Parathyroid adenoma (tissue), 2 donors: ENCODE data around the gene ITGAD.

Experiments
- H2AFZ ChIP-seq: fragments of 300-600 bp; sonication (generic); one replicate; pipeline ENCODE4 v1.7.0; 2017; ENCODE audit warnings: antibody characterized with exemption, mild to moderate bottlenecking
- H3K27ac ChIP-seq: fragments of 300-600 bp; sonication (generic); one replicate; pipeline ENCODE4 v1.7.0; 2017
- H3K27me3 ChIP-seq: fragments of 300-600 bp; sonication (generic); one replicate; pipeline ENCODE4 v1.7.0; 2017; ENCODE audit warnings: low read length; ENCODE audit not compliant: control insufficient read depth, insufficient read depth
- H3K36me3 ChIP-seq: fragments of 300-600 bp; sonication (generic); one replicate; pipeline ENCODE4 v1.7.0; 2017; ENCODE audit warnings: low read length; ENCODE audit not compliant: control insufficient read depth, insufficient read depth
- H3K4me1 ChIP-seq: fragments of 300-600 bp; sonication (generic); one replicate; pipeline ENCODE4 v1.7.0; 2017; ENCODE audit warnings: control low read depth
- H3K4me2 ChIP-seq: fragments of 300-600 bp; sonication (generic); one replicate; pipeline ENCODE4 v1.7.0; 2017; ENCODE audit warnings: low read length
- H3K4me3 ChIP-seq: fragments of 300-600 bp; sonication (generic); one replicate; pipeline ENCODE4 v1.7.0; 2017; ENCODE audit warnings: low read depth, low read length
- H3K79me2 ChIP-seq: fragments of 300-600 bp; sonication (generic); one replicate; pipeline ENCODE4 v1.7.0; 2017; ENCODE audit warnings: control low read depth
- H3K9ac ChIP-seq: fragments of 300-600 bp; sonication (generic); one replicate; pipeline ENCODE4 v1.7.0; 2017; ENCODE audit warnings: mild to moderate bottlenecking
- H3K9me3 ChIP-seq: fragments of 300-600 bp; sonication (generic); one replicate; pipeline ENCODE4 v1.7.0; 2017; ENCODE audit warnings: low read length; ENCODE audit not compliant: control insufficient read depth
- CTCF ChIP-seq: fragments of 300-600 bp; sonication (generic); IDR thresholded peaks from one replicate; pipeline ENCODE4 v1.7.0; 2017; ENCODE audit warnings: antibody characterized with exemption, mild to moderate bottlenecking
- donor health status: primary hyperparathyroidism.

Gene ITGAD

GRCh38 chr16:31423241-31423640 lies 30.1 kb downstream of the ITGAD start:
- Histone ChIP-seq H3K27me3 (no peaks in the 10 kb centered on the region), H3K4me2 (no peak overlapping the region), H3K9ac (no peak overlapping the region), H3K9me3 (no peaks in the 10 kb centered on the region), H3K36me3 (no peaks in the 10 kb centered on the region), H3K4me1 (peaks cover 2% of the 10 kb centered on the region), H2AFZ (no peak overlapping the region), H3K27ac (no peak overlapping the region), H3K4me3 (no peak overlapping the region), H3K79me2 (no peaks in the 10 kb centered on the region)
- no peak for TF ChIP-seq CTCF

DNA sequence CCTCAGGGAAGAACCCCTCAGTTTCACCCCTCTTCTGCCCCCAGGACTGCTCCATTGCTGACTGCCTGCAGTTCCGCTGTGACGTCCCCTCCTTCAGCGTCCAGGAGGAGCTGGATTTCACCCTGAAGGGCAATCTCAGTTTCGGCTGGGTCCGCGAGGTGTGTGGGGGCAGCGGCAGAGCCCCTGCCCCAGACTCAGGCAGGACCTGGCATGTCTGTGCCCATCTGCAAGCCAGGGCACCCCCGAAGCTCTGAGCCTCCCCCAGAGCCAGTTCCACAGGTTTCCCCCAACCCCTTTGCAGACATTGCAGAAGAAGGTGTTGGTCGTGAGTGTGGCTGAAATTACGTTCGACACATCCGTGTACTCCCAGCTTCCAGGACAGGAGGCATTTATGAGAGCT lies 30.7 kb downstream of the ITGAD start:
- H3K4me2 ChIP-seq, result no peak overlapping the region
- H3K27me3 ChIP-seq, result no peaks in the 10 kb centered on the region
- peaks cover 2% of the 10 kb centered on the region for H3K4me1 ChIP-seq
- no peak overlapping the region for H2AFZ ChIP-seq
- TF ChIP-seq CTCF, result no peak
- H3K79me2 ChIP-seq, result no peaks in the 10 kb centered on the region
- H3K36me3 ChIP-seq, result no peaks in the 10 kb centered on the region
- H3K9me3 ChIP-seq, result no peaks in the 10 kb centered on the region
- H3K9ac ChIP-seq, result no peak overlapping the region
- no peak overlapping the region for H3K4me3 ChIP-seq
- no peak overlapping the region for H3K27ac ChIP-seq

- Histone ChIP-seq H3K27ac (no peak overlapping the region), H3K36me3 (no peaks in the 10 kb centered on the region), H3K27me3 (no peaks in the 10 kb centered on the region), H3K4me1 (peaks cover 2% of the 10 kb centered on the region), H2AFZ (peak overlapping the region; percentile 83), H3K79me2 (no peaks in the 10 kb centered on the region), H3K4me3 (peak overlapping the region; percentile 58), H3K9ac (no peak overlapping the region), H3K4me2 (peak overlapping the region; percentile 65), H3K9me3 (no peaks in the 10 kb centered on the region)
- no peak for TF ChIP-seq CTCF
Measured at GRCh38 chr16:31427441-31428278, 34.5 kb downstream of the ITGAD start.

GRCh38 chr16:31428279-31428597 lies 35.1 kb downstream of the ITGAD start, which contains the start of gene COX6A2:
Gene COX6A2, minus strand, starts transcription at chr16:31428360. Its CDS starts 35 bp downstream, at chr16:31428325.
- no peak within 1 kb of the TSS for H3K27ac ChIP-seq
- TF ChIP-seq CTCF, result no peak
- peak within 1 kb of the TSS; percentile 83 for H2AFZ ChIP-seq
- H3K4me3 ChIP-seq, result peak within 1 kb of the TSS; percentile 58
- no peaks in the 10 kb centered on the region for H3K36me3 ChIP-seq
- no peak within 1 kb of the TSS for H3K9ac ChIP-seq
- H3K79me2 ChIP-seq, result no peaks in the 10 kb centered on the region
- H3K9me3 ChIP-seq, result no peaks in the 10 kb centered on the region
- peak within 1 kb of the TSS; percentile 65 for H3K4me2 ChIP-seq
- no peaks in the 10 kb centered on the region for H3K27me3 ChIP-seq
- peaks cover 2% of the 10 kb centered on the region for H3K4me1 ChIP-seq
